ENCODE data around the gene LSM5.

GRCh38 chr7:32476816-32477648 lies 13.1 kb downstream of the LSM5 start:
- no peak for TF ChIP-seq CTCF (IDR thresholded peaks at IDR 0.05)
- no peak for TF ChIP-seq POLR2AphosphoS5 (IDR thresholded peaks at IDR 0.05)
- TF ChIP-seq POLR2A (IDR thresholded peaks at IDR 0.05), result no peak
